Colon (tissue), 2 donors: Measurements from ENCODE around the gene TENT5A.

Experiments
- FAIRE-seq: peaks from 2 replicates; lab custom pipeline; 2012; peaks lifted over from hg19 to GRCh38; lab: Jason Lieb, UNC
- donor health status: control.
- donor health status: control.

Gene TENT5A

DNA sequence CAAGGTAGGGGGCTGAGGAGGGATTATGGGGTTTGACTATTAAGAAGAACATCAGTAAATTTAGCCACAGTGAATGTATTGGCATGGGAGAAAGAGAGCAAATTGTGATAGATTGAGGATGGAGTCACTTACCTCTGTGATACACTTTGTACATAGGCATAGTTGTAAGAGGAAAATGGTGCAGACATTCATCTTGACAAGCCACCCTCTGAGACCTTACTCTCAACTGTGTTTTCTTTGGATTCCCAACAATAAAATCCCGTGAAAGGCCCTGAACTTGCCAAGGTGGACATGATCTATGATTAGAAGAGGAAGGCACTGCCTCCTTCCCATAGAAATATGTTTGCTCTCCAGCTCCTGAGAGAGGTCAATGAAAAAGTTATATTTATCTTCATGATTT is 18.6 kb upstream of the TENT5A start:
- no peak for FAIRE-seq

DNA sequence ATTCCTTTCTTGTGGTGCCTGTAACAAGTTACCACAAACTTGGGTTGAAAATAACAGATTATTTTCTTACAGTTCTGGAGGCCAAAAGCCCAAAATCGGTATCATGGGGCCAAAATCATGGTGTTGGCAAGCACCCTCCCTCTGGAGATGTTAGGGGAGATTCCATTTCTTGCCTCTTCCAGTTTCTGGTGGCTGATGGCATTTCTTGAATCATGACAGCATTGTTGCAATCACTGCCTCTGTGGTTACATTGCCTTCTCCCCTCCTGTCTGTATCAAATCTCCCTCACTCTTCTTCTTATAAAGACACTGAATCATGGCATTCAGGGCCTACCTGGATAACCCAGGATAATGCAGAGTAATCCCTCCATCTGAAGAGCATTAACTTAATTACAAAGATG is 17.9 kb upstream of the TENT5A start:
- no peak for FAIRE-seq

DNA sequence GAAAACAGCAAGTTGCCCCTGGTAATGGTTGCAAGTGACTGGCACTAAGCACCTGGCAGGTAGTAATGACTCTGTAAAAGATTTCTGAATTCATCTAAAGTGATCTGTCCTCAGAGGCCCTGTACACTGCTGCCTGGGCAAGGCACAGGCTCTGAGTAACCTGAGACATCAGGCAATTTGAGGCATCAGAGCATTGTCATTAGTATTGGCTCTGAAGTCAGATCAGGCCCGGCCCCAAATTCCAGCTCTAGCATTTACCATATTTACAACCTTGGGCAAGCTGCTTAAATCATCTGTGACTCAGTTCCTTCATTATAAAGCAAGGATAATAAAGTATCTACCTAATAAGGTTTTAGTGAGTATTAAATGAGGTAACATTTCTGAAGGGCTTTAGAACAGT is 17.3 kb upstream of the TENT5A start:
- FAIRE-seq: no peak

DNA sequence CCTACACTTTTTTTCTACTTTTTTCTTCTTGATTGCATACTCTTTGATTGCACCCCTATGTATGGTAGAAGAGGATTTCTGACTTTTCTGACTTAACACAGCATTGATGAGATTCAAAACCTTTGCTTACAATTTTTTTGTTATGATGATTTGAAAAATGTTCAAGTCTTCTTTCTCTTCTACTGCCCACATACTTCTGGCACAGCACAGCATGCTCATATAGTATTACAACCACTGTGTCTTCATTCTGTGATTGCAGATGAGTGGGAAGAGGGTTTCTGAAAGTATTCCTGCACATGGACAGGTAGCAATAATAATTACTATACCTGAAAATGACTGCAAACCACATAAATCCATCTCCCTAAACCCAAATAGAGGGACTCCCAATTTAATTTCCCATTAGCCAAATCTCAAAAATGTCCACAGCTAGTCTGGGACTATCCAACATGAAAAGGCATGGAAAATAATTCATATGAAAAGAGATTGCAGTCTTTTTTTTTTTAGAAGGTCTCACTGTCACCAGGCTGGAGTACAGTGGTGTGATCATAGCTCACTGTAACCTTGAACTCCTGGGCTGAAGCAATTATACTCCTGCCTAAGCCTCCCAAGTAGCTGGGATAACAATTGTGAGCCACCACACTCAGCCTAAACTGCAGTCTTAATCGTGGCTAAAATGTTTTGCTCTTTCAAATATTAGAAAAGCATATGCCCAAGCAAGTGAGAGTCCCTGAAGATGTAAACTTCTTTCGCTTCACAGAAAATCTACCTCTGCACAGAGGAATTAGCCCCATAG is 15.9 kb upstream of the TENT5A start:
- FAIRE-seq: no peak

DNA sequence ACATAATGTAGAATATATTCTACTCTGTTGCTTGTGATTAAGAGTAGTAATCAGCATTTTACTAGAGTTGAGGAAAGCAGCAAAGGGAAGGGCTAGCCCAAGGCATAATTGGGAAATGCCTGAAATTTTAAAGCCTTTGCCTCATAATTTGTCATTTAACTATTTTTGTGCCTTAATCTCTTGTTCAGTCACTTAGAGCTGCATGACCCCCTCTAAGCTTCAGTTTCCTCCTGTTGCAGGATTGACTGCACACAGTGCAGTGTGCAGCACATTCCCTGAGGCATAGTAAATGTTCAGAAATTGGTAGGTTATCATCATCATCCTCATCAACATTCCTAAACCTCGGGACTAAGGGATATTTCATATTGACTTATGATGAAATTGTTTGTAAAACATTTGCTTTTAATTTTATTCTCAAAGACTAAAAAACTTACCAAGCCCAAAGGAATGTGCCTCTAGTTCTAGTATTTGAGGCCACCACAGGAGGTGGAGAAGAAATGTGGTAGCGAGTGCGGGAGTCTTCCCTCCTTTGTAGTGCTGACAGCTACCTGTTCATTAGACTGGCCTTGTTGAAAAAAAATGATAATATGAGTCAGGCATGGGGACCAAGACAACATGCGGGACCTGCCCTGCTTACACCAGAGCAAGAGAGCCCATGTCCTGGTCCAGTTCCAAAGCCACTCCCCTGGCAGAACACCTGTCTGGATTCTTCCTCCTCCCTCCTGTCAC is 14.8 kb upstream of the TENT5A start:
- no peak for FAIRE-seq

DNA sequence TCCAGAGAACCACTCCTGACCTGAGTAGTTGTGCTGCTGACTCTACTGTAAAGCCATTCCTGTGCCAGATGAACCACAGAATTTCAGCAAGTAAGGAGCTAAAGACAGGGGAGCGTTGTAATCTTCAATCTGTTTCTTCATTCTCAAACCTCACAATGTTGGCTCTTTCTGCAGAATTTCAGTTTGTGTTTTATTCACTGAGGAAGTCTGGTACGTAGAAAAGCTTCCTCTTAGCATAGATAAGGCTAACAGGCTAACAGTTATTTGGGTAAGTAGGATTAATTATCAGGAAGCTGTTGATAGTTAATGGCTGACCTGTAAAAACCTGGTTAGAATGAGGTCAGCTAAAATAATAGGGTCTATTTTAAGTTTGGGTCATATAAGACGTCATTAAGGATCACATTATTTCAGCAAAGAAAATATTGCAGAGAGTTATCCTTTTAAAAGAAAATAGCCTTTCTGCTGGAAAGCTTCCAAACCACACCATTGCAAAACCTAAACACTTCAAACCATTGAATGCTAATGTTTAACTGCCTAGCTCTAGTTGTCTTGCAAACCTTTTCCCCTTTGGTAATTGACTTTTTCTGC is 14.1 kb upstream of the TENT5A start:
- no peak for FAIRE-seq

DNA sequence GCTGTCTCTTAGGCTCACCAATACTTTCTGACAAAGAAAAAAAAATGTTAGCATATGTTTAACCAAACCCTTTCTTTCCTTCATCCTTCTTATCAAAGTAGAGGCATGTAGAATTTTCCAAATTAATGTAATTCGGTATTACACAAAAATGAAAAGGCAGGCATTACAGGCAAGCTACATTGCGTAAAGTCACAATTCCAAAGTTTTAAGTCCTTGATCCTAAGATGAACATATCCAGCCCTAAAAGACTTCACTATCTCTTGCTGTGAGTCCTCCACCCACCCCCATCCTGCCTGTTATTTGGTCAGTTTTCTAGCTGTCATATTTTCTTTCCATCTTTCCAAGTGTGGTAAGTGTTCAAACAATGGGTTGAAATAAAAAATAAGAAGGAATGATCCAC is 12.1 kb upstream of the TENT5A start:
- no peak for FAIRE-seq

DNA sequence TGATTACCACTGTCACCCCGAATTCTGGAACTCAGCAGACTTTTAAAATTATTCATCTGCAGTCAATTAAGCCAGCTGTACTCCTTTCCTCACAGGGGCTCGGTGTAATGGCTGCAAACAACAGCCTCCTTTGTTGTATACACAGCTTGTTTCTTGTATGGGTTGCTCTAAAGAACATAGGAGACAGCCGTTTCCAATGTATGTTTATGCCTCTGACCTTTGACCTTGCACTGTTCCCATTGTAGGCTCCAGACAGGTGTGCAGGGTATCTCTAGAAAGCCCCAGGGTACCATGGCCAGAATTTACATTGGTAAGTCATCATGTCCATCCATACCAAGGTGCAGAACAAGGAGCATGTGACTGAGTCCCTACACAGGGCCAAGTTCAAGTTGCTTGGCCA is 11.5 kb upstream of the TENT5A start:
- FAIRE-seq: no peak

DNA sequence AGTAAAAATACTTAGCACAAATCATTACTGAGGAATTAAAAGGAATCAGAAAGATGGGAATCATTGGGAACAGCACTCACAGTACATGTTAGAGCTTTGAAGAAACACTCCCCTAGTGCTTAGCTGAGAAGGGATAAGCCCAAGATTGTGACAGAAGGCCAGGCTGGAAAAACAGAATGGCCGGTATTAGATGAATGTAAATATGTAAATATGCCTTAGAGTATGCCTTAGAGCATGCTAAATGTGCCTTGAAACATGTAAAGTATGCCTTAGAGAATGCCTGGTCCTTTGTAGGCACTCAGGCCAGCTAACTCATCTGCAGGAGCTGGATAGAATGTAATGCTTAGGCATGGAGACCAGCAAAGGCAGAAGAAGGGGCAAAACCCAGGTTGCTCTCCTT is 10.6 kb upstream of the TENT5A start:
- FAIRE-seq: no peak

DNA sequence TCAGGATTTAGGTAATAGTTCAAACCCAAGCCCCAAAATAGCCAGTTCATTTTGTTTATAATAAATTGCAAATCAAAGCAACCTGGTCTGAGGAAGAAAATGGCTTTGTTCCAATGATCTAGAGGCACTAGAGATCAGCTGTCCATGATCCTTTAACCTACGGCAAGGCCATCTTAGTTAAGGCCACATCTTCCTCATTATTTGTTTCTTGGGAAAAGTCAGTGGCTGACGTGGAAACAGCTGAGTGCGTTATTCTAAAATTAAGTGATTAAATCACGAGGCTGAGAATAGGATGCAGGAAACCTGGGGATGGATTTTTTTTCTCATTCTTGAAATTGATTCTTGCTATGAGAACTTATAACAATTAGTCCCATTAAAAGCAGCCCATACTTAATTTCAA is 10.1 kb upstream of the TENT5A start:
- no peak for FAIRE-seq

DNA sequence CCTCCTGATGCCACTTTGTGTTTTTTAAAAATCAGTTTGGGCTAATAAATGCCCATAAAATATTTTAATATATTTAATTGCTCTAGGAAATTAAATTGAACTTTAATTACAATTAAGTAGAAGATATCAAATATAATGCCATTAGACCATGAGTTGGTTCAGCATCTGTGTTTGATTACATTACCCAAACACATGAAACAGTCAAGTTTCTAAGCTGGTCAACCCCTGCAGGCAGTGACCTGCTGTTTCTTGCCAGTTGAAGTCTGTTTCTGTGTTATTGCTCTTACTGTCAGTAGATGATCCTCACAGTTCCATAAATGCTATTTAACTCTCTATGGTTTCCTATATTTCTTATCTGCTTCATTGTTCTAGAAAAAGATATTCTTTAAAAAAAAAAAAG is 9.7 kb upstream of the TENT5A start:
- FAIRE-seq: no peak

DNA sequence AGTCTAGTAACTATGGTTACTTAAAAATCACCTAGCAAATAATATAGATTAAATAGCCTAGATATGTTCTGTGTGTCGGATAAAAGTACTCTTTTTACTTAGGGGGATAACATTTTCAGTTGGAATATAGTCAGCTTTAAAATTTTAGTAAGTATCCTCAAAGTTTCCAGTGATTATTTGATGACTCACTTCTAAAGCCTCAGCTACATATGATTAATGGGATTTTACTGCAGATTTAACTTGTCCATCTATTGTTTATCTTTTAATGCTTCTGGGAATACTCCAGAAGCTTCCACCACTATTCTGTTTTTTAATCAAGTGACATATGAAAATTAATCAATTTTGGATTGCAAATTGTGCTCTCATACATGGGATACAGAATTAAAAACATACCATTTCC is 8.7 kb upstream of the TENT5A start:
- no peak for FAIRE-seq

DNA sequence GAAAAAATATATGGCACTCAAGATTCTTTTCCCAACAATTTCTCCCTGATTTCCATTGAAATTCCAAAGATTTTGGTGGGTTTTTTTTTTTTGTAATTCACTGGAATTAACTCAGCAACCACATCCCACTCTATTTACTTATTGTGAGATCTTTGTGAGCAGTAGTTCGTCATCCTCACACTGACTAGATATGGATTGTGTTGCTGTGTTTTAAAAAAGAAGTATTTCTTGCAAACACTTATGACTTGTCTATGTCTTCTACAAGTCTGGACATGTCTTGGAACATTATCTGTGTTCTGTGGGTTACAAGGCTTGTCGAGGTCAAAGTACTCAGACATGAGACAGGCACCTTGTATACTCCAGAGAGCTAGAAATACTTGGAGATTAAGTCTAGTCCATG is 7.3 kb upstream of the TENT5A start:
- no peak for FAIRE-seq

DNA sequence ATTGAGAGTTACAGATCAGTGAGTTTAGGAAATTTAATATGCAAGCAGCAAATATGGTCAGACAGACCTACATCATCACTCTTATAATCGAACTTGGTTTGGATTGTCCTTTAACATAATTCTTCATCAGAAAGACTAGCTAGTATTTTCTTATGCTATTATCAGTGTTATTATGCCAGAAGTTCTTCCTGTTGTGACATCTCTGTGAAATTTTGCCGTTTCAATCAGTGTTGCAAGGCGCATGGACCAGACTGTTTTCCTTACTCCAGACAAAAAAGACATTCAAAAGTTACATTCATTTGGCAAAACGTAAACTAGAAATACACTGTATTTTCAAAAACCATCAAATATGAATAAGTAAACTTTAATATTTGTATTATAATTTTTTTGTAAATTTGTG is 5.7 kb upstream of the TENT5A start:
- no peak for FAIRE-seq

DNA sequence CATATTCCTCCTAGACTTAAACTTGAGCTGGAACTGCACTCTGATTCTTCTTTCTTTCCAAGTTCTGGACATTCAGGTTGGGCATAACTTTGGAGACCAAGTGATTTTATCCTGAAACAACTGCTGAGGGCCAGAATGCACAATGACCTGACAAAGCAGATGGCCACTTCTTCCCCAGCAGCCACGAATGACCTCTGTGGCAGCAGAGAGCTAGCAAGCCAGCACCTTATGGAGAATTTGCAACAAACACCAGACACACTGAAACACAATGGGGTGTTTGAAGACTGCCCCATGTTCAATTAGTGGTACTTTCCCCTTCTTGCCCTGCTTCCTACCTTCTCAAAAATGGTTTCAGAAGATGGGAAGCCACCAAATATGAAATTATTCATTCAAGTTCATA is 4.2 kb upstream of the TENT5A start:
- FAIRE-seq: no peak

DNA sequence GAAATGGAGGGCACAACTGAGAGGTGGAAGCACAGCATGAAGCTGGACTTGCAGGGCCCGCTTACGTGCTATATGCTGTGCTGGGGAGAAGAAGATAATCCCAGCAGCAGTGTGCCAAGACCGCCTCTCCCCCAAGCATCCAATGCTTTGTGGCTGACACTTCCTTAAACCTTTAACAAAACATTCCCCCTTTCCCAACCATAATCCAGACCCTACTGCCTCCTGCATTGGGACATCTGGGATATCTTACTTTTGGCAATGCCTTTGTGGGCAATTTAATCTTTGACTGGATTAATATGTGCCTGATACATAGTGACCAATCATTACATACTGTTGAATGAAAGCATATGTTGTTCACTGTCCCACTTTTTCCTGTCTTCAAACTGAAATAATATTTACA is 3.1 kb upstream of the TENT5A start:
- FAIRE-seq: no peak

DNA sequence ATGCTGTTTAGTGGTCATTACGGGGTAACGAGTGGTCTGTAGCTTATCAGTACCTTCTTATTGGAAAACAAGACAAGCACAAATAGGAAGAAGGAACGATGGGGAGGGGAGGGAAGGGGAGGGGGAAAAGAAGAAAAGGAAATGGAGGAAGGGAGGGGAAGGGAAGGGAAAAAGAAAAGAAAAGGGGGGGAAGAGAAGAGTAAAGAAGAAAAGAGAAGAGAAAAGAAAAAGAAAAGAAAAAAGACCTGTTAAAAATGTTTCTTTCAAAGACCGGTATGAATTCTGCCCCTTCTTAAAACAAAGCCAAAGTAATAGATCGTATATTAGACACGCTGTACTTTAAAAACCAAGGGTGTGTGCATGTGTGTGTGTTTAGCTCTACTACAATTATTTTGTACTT is 2.4 kb upstream of the TENT5A start:
- no peak for FAIRE-seq

DNA sequence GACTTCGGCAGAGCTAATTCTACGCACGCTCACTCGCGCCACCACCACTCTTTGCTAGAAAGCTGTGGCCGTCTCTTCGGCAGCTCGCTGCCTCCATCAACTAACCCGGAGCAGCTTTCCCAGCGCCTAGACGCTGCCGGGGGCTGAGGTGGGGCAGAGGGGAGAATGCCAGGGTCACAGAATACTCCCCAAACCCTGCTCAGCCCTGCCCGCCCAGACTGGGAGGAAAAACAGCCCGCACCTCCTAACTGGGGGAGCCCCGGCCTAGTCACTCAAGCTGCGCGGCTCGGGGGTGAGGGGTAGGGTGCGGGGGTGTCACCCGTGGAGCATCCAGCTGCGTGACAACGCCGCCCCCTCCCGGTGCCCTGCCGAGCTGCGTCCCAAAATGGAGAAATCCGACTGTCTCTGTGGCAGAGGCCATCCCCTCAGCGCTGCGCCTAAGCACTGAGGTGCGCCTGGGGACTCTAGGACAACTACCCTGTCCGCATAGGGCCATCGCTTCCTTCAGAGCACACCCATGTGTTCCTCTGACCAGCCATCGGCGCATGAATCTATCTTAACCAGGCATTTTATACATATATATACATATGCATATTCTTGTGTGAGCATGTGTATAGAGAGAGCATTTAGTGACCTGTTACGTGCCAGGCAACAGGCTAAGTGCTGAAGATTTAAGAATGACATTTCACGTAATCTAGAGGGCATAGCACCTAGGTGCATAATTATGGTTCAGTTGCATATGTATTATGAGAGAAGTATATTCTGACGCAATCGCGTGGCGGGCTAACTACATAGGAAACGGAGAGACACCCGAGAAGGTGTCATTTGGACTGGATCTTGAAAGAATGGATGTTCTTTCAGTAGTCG is 1.5 kb upstream of the TENT5A start:
- no peak for FAIRE-seq

DNA sequence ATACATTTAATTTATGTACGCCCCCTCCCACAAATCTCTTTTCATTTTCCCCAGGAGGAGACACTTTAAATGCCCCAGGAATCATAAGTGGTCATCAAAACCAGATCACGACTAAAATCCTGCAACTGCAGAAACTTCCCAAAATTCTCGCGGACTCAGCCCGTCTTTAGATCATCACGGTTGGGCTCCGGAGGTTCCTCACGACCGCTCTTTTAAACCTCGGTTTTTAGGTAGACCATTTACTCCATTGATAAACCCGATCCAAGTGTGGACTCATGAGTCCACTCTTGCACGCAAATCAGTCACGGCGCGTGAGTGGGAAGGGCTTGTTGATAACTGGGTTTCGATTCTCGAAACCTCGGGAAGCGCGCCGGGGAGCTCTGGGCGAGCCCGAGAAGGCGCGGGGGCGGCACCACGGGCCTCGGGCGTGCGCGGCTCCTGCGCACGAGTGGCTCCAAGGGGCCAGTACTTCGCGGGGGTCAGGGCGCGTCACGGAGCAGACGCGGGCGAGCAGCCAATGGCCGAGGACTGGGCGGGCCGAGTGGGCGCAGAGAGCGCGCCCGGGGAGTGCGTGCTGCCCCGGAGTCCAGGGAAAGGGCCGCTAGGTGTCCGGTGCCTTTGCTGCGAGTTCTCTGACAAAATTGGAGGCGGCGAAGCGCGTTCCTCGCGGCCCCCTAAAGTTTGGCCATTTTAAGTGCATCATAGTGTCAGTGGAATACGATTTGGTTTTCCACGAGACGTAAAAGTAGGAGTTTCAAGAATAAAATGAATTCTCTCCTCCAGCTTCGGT is 635 bp upstream of the TENT5A start:
- FAIRE-seq: no peak

DNA sequence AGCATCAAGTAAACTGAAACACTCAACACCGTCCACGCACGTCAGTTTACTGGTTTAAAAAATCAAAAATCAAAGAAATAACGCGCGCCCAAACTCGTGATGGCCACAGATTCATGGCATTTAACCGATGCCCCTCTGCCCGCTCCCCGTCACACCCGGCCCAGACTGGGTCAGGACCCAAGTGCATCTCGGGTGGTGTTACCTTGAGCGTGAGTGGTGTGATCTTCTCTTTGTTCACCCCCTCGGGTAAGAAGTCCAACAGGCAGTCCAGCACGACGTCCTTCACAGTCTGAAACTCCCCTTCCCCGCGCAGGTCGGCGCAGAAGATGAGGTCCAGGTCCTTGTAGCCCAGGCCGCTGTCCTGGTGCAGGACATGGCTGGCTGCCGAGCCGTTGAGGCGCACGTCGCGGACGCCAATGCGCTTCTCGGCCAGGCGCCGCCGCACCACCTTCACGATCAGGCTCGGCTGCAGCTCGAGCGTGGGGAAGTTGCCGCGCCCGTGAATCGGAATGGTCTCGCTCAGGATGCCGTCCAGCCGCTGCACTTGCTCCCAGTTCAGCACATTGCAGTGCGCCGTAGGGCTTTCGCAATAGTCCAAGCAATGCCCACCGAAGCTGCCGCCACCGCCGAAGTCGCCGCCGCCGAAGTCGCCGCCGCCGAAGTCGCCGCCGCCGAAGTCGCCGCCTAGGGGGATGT is 945 bp downstream of the TENT5A start:
- FAIRE-seq: no peak
